Memory B cell (primary cell): ENCODE measurements around the gene DOK1.

Source experiments
- ATAC-seq: fragments of 150-1000 bp; cut with Tn5 transposase; 2 replicates; pipeline ENCODE4 v1.10.0; 2021; ENCODE audit warnings: low read depth, mild to moderate bottlenecking, moderate library complexity
- DNase-seq, 2 donors: peaks; one replicate each; pipeline ENCODE4 v3.0.0; 2022; ENCODE audit warnings: low spot score in 2 of 2
- H3K27ac Mint-ChIP-seq: one replicate; pipeline ENCODE4 v1.8.0; 2022; ENCODE audit warnings: mild to moderate bottlenecking, moderate library complexity, mixed read lengths
- H3K27me3 Mint-ChIP-seq: one replicate; pipeline ENCODE4 v1.8.0; 2022; ENCODE audit warnings: mixed read lengths
- H3K36me3 Mint-ChIP-seq: one replicate; pipeline ENCODE4 v1.8.0; 2022; ENCODE audit warnings: mild to moderate bottlenecking, mixed read lengths
- H3K4me1 Mint-ChIP-seq: one replicate; pipeline ENCODE4 v1.8.0; 2022; ENCODE audit warnings: mixed read lengths
- H3K4me3 Mint-ChIP-seq: one replicate; pipeline ENCODE4 v1.8.0; 2022; ENCODE audit warnings: mild to moderate bottlenecking, moderate library complexity, mixed read lengths
- H3K9me3 Mint-ChIP-seq: one replicate; pipeline ENCODE4 v1.8.0; 2022; ENCODE audit warnings: mixed read lengths

Gene DOK1

DNA sequence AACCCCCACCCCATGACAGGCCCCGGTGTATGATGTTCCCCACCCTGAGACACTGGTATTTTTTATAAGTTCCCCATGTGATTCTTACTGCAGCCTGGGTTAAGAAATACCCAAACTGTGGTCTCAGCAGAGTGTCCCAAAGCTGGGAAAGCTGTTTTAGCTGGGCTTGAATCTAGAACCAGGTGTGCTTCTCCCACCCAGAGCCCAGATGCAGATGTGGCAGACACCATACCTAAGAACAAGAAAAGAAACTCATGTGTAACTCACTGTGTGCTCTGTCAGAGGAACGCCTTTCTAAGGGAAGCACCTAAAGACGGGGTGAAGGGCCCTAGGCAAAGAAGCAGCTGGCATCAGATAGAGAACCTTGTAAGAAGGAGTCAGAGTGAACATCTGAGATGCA lies 23.9 kb downstream of the DOK1 start:
- ATAC-seq (no peak), DNase-seq (no peak)
- peaks cover 3% of the 10 kb centered on the region for H3K27me3 Mint-ChIP-seq
- no peaks in the 10 kb centered on the region for H3K36me3 Mint-ChIP-seq
- no peak overlapping the region for H3K27ac Mint-ChIP-seq
- peaks cover 2% of the 10 kb centered on the region for H3K9me3 Mint-ChIP-seq
- H3K4me3 Mint-ChIP-seq: no peak overlapping the region
- peaks cover 25% of the 10 kb centered on the region for H3K4me1 Mint-ChIP-seq

DNA sequence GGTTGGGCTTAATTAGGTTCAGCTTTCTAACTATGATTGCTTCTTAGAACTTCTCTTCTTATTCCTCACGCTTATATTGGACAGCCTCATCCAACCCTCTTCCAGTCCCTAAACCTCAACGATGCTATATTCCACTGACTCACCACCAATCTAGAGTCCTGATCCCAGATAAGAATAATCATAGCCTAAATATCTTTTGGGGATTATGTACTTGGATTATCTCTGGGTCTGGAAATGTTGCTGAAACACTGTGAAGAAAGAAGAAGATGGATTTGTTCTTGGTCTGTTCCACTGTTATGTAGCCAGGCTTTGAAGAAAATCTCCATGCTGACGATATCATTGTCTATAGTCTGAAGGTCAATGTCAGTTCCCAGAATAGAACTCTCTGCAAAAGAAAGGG lies 26.9 kb downstream of the DOK1 start:
- H3K4me3 Mint-ChIP-seq: no peak overlapping the region
- H3K27ac Mint-ChIP-seq: no peak overlapping the region
- ATAC-seq (no peak), DNase-seq (no peak)
- no peaks in the 10 kb centered on the region for H3K9me3 Mint-ChIP-seq
- no peaks in the 10 kb centered on the region for H3K36me3 Mint-ChIP-seq
- peaks cover 20% of the 10 kb centered on the region for H3K4me1 Mint-ChIP-seq
- peaks cover 3% of the 10 kb centered on the region for H3K27me3 Mint-ChIP-seq

DNA sequence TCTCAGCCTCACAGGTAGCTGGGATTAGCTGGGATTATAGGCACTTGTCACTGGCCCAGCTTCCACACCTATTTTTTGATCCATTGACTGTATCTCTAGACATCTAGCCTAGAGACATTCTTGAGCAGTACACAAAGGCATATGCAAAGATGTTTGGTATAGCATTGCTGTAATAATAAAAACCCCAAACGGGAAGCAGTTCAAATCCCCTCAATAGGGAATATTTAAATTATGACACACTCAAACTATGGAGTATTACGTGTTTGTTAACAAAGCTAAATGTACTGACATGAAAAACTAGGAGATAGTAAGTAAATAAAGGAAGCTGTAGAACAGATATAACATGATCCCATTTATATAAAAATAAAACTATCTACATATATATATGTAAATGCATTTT lies 27.7 kb downstream of the DOK1 start:
- DNase-seq (no peak), ATAC-seq (no peak)
- Mint-ChIP-seq H3K27ac (no peak overlapping the region), H3K9me3 (no peaks in the 10 kb centered on the region), H3K36me3 (no peaks in the 10 kb centered on the region), H3K4me3 (no peak overlapping the region), H3K27me3 (peaks cover 3% of the 10 kb centered on the region), H3K4me1 (peaks cover 13% of the 10 kb centered on the region)

DNA sequence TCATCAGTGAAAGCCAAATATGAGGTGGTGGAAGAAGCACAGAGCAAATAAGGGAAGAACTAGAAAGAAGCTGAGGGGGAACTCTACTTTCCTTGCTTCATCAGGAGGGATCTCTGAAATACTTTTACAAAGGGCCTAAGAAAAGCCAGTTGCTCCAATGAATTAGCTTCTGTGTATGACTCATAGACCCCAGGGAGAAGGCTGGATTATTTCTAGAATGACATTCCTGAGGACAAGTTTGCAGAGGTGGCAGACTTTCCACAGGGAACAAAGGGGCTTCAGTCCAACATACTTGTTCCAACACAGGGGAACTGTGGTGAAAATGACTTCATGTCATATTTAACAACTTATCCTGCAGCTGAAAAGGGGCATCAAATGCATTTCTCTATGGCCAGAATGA lies 29.0 kb downstream of the DOK1 start:
- ATAC-seq (no peak), DNase-seq (no peak)
- Mint-ChIP-seq H3K27me3 (peaks cover 3% of the 10 kb centered on the region), H3K27ac (no peak overlapping the region), H3K9me3 (no peaks in the 10 kb centered on the region), H3K36me3 (no peaks in the 10 kb centered on the region), H3K4me1 (peaks cover 12% of the 10 kb centered on the region), H3K4me3 (no peak overlapping the region)

DNA sequence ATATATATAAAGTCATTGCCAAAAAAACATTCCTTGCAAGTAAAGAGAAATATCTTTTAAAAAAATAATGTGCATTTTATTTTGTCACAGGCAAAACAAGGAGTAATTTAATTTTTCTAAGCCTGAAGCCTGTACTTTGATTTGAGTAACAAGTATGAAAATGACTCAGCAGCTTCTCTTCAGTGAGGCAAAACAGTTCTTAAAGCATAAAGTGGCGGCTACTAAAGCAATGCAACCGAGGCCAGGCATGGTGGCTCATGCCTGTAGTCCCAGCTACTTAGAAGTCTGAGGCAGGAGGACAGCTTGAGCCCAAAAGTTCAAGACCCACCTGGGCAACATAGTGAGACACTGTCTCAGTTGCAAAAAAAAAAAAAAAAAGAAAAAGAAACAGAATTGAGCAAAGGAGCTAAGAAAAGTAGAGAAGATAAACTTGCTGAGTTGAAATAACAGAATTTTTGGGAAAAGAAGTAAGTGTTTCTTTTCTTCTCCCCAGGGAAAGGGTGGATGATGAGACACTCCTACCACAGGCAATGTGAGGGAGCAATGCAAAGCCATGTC lies 29.6 kb downstream of the DOK1 start:
- Mint-ChIP-seq H3K4me3 (no peak overlapping the region), H3K4me1 (peaks cover 12% of the 10 kb centered on the region), H3K27me3 (peaks cover 3% of the 10 kb centered on the region), H3K27ac (no peak overlapping the region), H3K36me3 (no peaks in the 10 kb centered on the region), H3K9me3 (no peaks in the 10 kb centered on the region)
- ATAC-seq: no peak
- DNase-seq: no peak

DNA sequence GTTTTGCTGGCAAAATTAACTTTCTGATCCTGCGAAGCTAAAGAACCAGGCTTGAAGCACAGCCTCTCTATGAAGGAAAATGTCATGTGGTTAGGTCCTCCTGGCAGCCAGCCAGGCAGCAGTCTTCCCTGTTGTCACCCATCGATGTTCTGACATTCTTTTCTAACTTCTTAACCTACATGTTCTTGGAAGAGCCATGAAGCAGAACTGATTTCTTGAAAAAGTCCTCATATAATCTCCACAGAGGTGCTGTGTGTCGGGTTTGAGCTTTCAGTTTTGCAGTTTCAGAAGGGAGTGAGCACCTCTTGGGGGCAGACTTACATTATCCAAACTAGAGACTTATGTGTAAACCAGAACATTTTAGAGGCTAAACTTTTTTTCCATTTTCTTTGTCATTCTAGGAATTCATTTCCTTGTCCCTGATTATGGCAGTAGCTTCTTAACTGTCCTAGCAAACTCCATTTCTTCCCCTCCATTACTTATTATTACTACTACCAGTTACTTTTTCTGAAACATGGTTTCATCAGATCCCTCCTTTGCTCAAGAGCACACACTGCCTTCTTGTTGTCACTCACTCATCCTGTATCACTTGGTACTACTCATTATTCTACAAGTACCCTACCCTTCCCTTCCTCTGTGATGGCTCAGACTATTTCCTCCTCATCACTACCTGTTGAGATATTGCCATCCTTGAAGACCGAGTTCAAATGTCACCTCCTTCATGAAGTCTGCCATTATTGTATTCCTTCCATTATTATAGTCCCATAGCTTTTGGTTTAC lies 31.1 kb downstream of the DOK1 start:
- no peak for DNase-seq
- peak; percentile 32 for ATAC-seq
- H3K4me1 Mint-ChIP-seq: peaks cover 12% of the 10 kb centered on the region
- peak overlapping the region; percentile 51 for H3K4me3 Mint-ChIP-seq
- H3K27me3 Mint-ChIP-seq: peaks cover 1% of the 10 kb centered on the region
- no peaks in the 10 kb centered on the region for H3K9me3 Mint-ChIP-seq
- peak overlapping the region; percentile 18 for H3K27ac Mint-ChIP-seq
- no peaks in the 10 kb centered on the region for H3K36me3 Mint-ChIP-seq

DNA sequence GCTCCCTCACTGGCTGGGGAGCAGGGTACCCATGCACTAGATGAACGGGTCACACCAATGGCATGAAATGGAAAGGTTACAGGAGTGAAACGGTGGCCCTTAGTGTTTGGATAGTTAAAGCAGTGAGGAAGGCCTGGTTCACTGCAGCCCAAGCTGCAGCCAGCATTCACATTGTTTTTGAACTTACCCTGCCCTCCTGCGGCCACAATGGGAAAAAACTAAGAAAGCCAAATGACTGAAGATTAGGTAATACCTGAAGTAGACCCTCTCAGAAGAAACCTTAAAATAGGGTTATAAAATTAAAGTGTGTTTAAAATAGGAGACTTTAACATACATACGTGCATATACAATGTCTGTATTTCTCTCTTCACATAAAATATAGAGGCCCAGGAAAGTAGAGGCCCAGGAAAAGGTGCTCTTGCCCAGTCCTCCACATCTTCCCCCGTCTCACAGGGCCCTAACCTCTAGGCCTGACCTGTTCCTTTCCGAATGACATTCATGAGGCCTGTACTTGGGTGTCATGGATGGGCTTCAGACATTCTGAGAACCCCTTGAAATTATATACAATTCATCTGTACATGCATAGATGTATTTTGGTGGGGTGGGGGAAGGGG lies 33.3 kb downstream of the DOK1 start:
- Mint-ChIP-seq H3K36me3 (no peaks in the 10 kb centered on the region), H3K9me3 (no peaks in the 10 kb centered on the region), H3K27me3 (peaks cover under 1% of the 10 kb centered on the region), H3K27ac (no peak overlapping the region), H3K4me3 (no peak overlapping the region), H3K4me1 (peaks cover 12% of the 10 kb centered on the region)
- peak; percentile 55 to 64 for DNase-seq
- ATAC-seq: peak; percentile 93

DNA sequence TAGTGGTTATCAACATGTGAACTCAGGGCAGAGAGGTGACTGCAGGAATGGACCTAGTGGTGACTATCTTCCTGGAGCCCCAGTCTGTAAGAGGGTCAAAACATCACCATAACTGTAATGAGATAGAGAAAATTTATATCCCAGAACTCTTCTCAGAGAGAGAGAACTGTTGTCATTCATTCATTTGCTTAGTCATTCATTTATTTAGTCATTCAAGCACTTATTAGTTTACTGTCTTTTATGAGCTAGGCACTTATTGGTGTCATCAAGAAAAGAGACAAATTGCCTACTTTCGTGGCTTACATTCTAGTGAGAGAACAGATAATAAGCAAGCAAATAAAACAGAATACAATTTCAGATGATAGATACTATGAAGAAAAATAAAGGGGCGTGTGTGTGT lies 34.1 kb downstream of the DOK1 start:
- Mint-ChIP-seq H3K27ac (no peak overlapping the region), H3K36me3 (no peaks in the 10 kb centered on the region), H3K4me3 (no peak overlapping the region), H3K27me3 (peaks cover 3% of the 10 kb centered on the region), H3K4me1 (peaks cover 12% of the 10 kb centered on the region), H3K9me3 (no peaks in the 10 kb centered on the region)
- no peak for ATAC-seq
- no peak for DNase-seq

DNA sequence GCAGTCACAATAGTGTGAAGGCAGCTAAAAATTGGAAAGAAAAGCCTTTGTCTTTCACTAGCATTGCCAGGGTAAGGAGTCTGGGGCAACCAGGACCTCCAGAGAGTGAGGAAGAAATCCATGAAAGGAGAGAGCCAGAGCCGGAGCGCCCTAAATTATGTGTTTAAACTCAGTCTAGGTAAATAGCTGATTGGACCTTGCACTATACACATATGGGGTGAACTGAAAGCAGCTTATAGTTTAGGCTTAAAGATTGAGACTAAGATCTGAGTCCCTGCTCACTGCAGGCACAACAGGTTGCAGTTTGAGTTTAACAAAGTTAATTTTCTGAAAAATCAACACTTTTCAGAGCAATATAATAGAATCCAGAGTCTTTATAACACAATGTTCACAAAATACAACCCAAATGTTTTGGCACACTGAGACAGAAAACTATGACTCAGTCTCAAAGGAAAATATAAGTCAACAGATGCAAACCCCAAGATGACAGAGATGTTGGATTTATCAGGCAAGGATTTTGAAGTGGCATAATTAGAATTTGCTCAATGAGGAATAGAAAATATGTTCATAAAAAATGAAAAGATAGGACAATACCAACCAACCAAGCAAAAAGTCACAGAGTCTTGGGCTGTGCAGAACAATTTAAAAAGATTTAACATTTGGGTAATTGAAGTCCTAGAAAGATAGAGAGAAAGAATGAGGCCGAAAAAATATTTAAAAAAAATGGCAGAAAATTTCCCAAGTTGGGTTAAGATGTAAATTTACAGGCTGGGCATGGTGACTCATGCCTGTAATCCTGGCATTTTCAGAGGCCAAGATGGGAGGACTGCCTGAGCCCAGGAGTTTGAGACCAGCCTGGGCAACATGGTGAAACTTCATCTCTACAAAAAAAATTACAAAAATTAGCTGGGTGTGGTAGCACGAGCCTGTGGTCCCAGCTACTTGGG lies 39.6 kb downstream of the DOK1 start:
- ATAC-seq (no peak), DNase-seq (no peak)
- Mint-ChIP-seq H3K27me3 (peaks cover 6% of the 10 kb centered on the region), H3K36me3 (no peaks in the 10 kb centered on the region), H3K27ac (no peak overlapping the region), H3K9me3 (no peaks in the 10 kb centered on the region), H3K4me1 (no peaks in the 10 kb centered on the region), H3K4me3 (no peak overlapping the region)

DNA sequence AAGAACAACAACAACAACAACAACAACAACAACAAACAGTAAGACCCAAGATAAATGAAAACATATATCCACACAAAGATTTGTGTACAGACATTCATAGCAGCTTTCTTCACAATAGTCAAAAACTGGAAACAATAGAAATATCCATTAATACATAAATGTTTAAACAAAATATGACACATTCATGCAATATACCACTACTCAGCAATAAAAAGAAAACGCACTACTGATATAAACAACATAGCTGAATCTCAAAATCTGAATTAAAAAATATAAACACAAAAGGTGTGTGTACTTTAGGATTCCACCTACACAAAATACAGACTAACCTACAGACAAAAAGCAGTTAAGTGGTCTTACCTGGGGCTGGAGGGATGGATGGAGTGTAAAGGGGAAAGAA lies 42.1 kb downstream of the DOK1 start:
- H3K27me3 Mint-ChIP-seq: peaks cover 6% of the 10 kb centered on the region

DNA sequence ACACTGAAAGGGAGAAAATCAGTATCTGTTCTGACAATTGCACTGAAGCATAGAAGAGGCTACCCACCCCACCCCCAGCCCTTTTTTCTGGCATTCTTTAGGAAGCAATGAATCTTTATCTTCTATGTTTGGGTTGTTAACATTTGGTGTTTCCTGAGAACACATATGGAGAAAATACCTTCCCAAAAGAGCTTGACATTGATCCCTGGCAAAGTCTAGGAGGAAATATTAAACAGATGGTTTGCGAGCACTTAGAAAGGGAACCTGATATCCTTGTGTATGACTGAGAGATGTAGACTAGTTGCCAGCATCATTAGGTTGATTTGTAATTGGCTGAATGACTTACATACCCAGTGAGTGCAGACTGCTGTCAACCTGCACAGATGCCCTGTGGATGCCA lies 42.9 kb downstream of the DOK1 start:
- no peak overlapping the region for H3K27ac Mint-ChIP-seq
- no peak for DNase-seq
- H3K4me3 Mint-ChIP-seq: no peak overlapping the region
- no peaks in the 10 kb centered on the region for H3K36me3 Mint-ChIP-seq
- peaks cover 6% of the 10 kb centered on the region for H3K27me3 Mint-ChIP-seq
- no peak for ATAC-seq
- no peaks in the 10 kb centered on the region for H3K9me3 Mint-ChIP-seq
- H3K4me1 Mint-ChIP-seq: no peaks in the 10 kb centered on the region

More for the DNA sequence above, 42.1 kb downstream of the DOK1 start:
- no peak for ATAC-seq
- Mint-ChIP-seq H3K9me3 (no peaks in the 10 kb centered on the region), H3K27ac (no peak overlapping the region), H3K4me1 (no peaks in the 10 kb centered on the region), H3K36me3 (no peaks in the 10 kb centered on the region), H3K4me3 (no peak overlapping the region)
- no peak for DNase-seq

DNA sequence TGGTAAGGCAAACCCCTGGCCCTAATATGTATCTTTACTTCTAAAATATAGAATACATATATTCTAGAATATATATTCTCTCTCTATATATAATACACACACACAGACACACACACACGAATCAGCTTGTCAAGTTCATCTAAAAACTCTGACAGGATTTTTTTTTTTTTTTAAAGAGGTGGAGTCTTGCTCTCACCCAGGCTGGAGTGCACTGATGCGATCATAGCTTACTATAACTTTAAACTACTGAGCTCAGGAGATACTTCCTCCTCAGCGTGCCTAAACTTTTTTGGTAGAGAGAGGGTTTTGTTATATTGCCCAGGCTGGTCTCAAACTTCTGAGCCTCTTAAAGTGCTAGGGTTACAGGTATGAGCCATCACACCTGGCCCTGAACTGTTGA lies 45.2 kb downstream of the DOK1 start:
- peak; percentile 96 for ATAC-seq
- no peaks in the 10 kb centered on the region for H3K36me3 Mint-ChIP-seq
- H3K27ac Mint-ChIP-seq: no peak overlapping the region
- H3K4me1 Mint-ChIP-seq: peaks cover 2% of the 10 kb centered on the region
- H3K4me3 Mint-ChIP-seq: no peak overlapping the region
- no peak for DNase-seq
- H3K9me3 Mint-ChIP-seq: no peaks in the 10 kb centered on the region
- H3K27me3 Mint-ChIP-seq: peaks cover 12% of the 10 kb centered on the region

DNA sequence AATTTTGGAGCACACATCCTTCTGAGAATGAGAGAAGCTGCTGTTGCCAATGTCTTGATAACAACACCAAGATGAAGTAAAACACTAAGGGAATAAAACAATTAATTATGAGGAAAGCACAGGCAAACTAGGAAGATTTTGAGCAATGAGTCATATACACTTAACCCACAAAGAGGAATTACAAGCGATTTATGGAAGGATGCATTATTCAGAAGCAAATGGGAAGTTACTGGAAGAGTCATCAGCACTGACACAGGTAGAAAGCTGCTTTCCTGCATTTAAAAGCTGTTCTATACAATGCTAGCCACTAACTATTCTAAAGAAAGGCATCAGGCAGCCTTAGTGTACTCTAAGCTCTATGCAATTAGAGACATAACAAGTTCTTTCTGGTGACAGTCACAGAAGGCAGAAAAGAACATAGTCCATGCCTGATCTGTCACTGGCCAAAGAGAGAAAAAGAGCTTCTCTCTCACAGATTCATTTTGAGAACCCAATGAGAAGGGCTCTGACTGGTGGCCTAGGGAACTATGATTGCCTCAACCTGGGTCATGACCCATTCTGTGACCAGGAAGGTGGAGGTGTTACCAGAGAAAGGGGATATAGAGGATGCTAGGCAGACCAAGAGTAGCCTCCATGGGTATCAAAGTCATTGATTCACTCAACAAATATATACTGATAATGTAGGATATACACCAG lies 48.2 kb downstream of the DOK1 start:
- Mint-ChIP-seq H3K9me3 (no peaks in the 10 kb centered on the region), H3K27ac (no peak overlapping the region), H3K4me1 (peaks cover 2% of the 10 kb centered on the region), H3K36me3 (no peaks in the 10 kb centered on the region), H3K4me3 (no peak overlapping the region), H3K27me3 (peaks cover 12% of the 10 kb centered on the region)
- no peak for DNase-seq
- ATAC-seq: no peak
